IMR-90 (cell line): ENCODE measurements around the gene CIDEA. TPM values are rescaled to one million over a fixed set of nuclear protein-coding genes. Genes with fewer than 3 reads are reported as not detected.

ENCODE experiments used
- ATAC-seq: fragments of 200-7000 bp; cut with Tn5 transposase; 2 replicates; pipeline ENCODE4 v1.9.1; 2020; ENCODE audit warnings: low read depth, mild to moderate bottlenecking, moderate library complexity
- BruUV-seq: library from RNA; stranded (reverse); fragments of 400-500 nt; replicated peaks from 2 replicates; lab custom pipeline; 2021; lab: Mats Ljungman, UMichigan
- CTCF ChIA-PET: fragments of 300-600 bp; formaldehyde crosslinking; extraction: SDS; loops from one replicate; lab custom pipeline; 2021; ENCODE audit warnings: antibody characterized with exemption; lab: Yijun Ruan, JAX
- POLR2A ChIA-PET: fragments of 300-600 bp; sonication (Branson Sonifier 250); formaldehyde crosslinking; loops from one replicate; lab custom pipeline; 2022; ENCODE audit warnings: antibody characterized with exemption; ENCODE audit not compliant: unreplicated experiment; lab: Charles Lee
- DNase-seq: peaks from one replicate; pipeline ENCODE4 v3.0.0; 2013
- H2AFZ ChIP-seq: replicated peaks from 2 replicates; pipeline ENCODE3; 2013; ENCODE audit warnings: low read length, mild to moderate bottlenecking; ENCODE audit not compliant: poor library complexity
- H2AK5ac ChIP-seq: 2 replicates; pipeline ENCODE4 v1.6.1; 2013; ENCODE audit warnings: low read depth, low read length, inconsistent platforms
- H2AK9ac ChIP-seq: replicated peaks from 2 replicates; pipeline ENCODE3; 2013; ENCODE audit warnings: mild to moderate bottlenecking, low read depth, low read length, moderate library complexity; ENCODE audit not compliant: poor library complexity
- H2BK120ac ChIP-seq: 2 replicates; pipeline ENCODE4 v1.6.1; 2013; ENCODE audit warnings: low read depth, low read length, inconsistent platforms
- H2BK15ac ChIP-seq: 3 replicates; pipeline ENCODE4 v1.6.1; 2013; ENCODE audit warnings: low read depth, low read length, inconsistent platforms
- H2BK20ac ChIP-seq: 2 replicates; pipeline ENCODE4 v1.6.1; 2013; ENCODE audit warnings: low read depth, mild to moderate bottlenecking, inconsistent platforms, low read length, moderate library complexity
- H2BK5ac ChIP-seq: 2 replicates; pipeline ENCODE4 v1.6.1; 2013; ENCODE audit warnings: mild to moderate bottlenecking, low read depth, low read length, inconsistent platforms; ENCODE audit not compliant: poor library complexity, severe bottlenecking
- H3K14ac ChIP-seq: replicated peaks from 2 replicates; pipeline ENCODE4 v1.6.1; 2013; ENCODE audit warnings: low read depth, low read length, inconsistent platforms
- H3K18ac ChIP-seq: 2 replicates; pipeline ENCODE4 v1.6.1; 2013; ENCODE audit warnings: low read depth, low read length, control low read depth
- H3K23ac ChIP-seq: 2 replicates; pipeline ENCODE4 v1.6.1; 2013; ENCODE audit warnings: low read depth, low read length, inconsistent platforms
- H3K27ac ChIP-seq: 2 replicates; pipeline ENCODE4 v1.5.1; 2013; ENCODE audit warnings: mild to moderate bottlenecking, control low read depth, low read length; ENCODE audit not compliant: insufficient read depth
- H3K27me3 ChIP-seq: 2 replicates; pipeline ENCODE4 v1.6.1; 2013; ENCODE audit warnings: low read length; ENCODE audit not compliant: control insufficient read depth, insufficient read depth
- H3K36me3 ChIP-seq: 2 replicates; pipeline ENCODE4 v1.6.1; 2013; ENCODE audit warnings: low read length, mixed read lengths; ENCODE audit not compliant: control insufficient read depth, insufficient read depth
- H3K4ac ChIP-seq: 2 replicates; pipeline ENCODE4 v1.6.1; 2013; ENCODE audit warnings: low read depth, low read length, inconsistent platforms
- H3K4me1 ChIP-seq: 2 replicates; pipeline ENCODE4 v1.6.1; 2013; ENCODE audit warnings: low read length, mixed read lengths; ENCODE audit not compliant: control insufficient read depth, insufficient read depth
- H3K4me2 ChIP-seq: 2 replicates; pipeline ENCODE4 v1.6.1; 2013; ENCODE audit warnings: low read depth, mild to moderate bottlenecking, control low read depth, low read length, moderate library complexity
- H3K4me3 ChIP-seq: 2 replicates; pipeline ENCODE4 v1.5.1; 2013; ENCODE audit warnings: low read depth, mild to moderate bottlenecking, control low read depth, low read length, moderate library complexity; ENCODE audit not compliant: insufficient read depth
- H3K56ac ChIP-seq: 2 replicates; pipeline ENCODE4 v1.6.1; 2013; ENCODE audit warnings: low read length, inconsistent platforms; ENCODE audit not compliant: insufficient read depth; ENCODE audit errors: extremely low read depth
- H3K79me1 ChIP-seq, 2 experiments: 2 replicates each; pipeline ENCODE4 v1.6.1; 2013; ENCODE audit warnings: low read length in 2 of 2, inconsistent platforms in 1 of 2, low read depth in 1 of 2
- H3K9ac ChIP-seq: 2 replicates; pipeline ENCODE4 v1.6.1; 2013; ENCODE audit warnings: low read depth, low read length, control low read depth
- H3K9me1 ChIP-seq: 2 replicates; pipeline ENCODE4 v1.6.1; 2013; ENCODE audit warnings: low read length, inconsistent platforms; ENCODE audit not compliant: insufficient read depth
- H3K9me3 ChIP-seq: 2 replicates; pipeline ENCODE4 v1.6.1; 2013; ENCODE audit warnings: low read length; ENCODE audit not compliant: control insufficient read depth, insufficient read depth
- H4K20me1 ChIP-seq: 2 replicates; pipeline ENCODE4 v1.6.1; 2013; ENCODE audit warnings: low read length, inconsistent platforms; ENCODE audit not compliant: insufficient read depth
- H4K5ac ChIP-seq: 2 replicates; pipeline ENCODE4 v1.6.1; 2013; ENCODE audit warnings: mild to moderate bottlenecking, low read depth, low read length, control low read depth
- H4K8ac ChIP-seq, 2 experiments: 2 replicates each; pipeline ENCODE4 v1.6.1; 2013; ENCODE audit warnings: low read depth in 2 of 2, low read length in 2 of 2, control low read depth in 1 of 2, inconsistent platforms in 1 of 2
- H4K91ac ChIP-seq: 2 replicates; pipeline ENCODE4 v1.6.1; 2013; ENCODE audit warnings: low read depth, low read length, inconsistent platforms; ENCODE audit not compliant: insufficient read depth
- CEBPB ChIP-seq: IDR thresholded peaks from 2 replicates; pipeline ENCODE4 v1.6.1; 2012; ENCODE audit warnings: low read depth, low read length, improper control_type of control experiment
- FOS ChIP-seq: fragments of 150-350 bp; IDR thresholded peaks from 2 replicates; pipeline ENCODE4 v1.6.1; 2016; ENCODE audit warnings: low read depth, low read length
- MAFK ChIP-seq: IDR thresholded peaks from 2 replicates; pipeline ENCODE4 v1.6.1; 2012; ENCODE audit warnings: low read depth, low read length, improper control_type of control experiment
- MAZ ChIP-seq: IDR thresholded peaks from 2 replicates; pipeline ENCODE4 v1.6.1; 2012; ENCODE audit warnings: low read depth, mild to moderate bottlenecking, low read length, improper control_type of control experiment, moderate library complexity, borderline replicate concordance
- MXI1 ChIP-seq: IDR thresholded peaks from 2 replicates; pipeline ENCODE4 v1.6.1; 2012; ENCODE audit warnings: low read depth, mild to moderate bottlenecking, low read length, moderate library complexity, borderline replicate concordance
- NFE2L2 ChIP-seq: fragments of 150-350 bp; IDR thresholded peaks from 2 replicates; pipeline ENCODE4 v1.6.1; 2016; ENCODE audit warnings: low read depth, mild to moderate bottlenecking, low read length
- WGBS, 2 experiments: methylation state at CpG; one replicate each; pipeline versions ENCODE4 v1.1.5 to v1.1.7; 2013; ENCODE audit warnings: missing lambda C conversion rate in 2 of 2; ENCODE audit not compliant: insufficient read length in 1 of 2; ENCODE audit errors: extremely low coverage in 2 of 2; 5-methylcytosine and 5-hydroxymethylcytosine counted together
- dilution Hi-C: fragments of 300-500 bp; cut with HindIII; formaldehyde crosslinking; loops from one replicate; pipeline ENCODE4 v1.14.3; 2018; ENCODE audit warnings: low sequenced_read_pairs; ENCODE audit not compliant: unreplicated experiment
- in situ Hi-C: fragments of 300-500 bp; cut with MboI; formaldehyde crosslinking; loops from 3 replicates; pipeline ENCODE4 v1.14.3; 2019; ENCODE audit warnings: low sequenced_read_pairs, inconsistent platforms, mixed read lengths
- intact Hi-C: fragments of 100-400 bp; cut with micrococcal nuclease; formaldehyde crosslinking; loops from 2 replicates; pipeline ENCODE4 v1.10.0; 2022
- polyA plus RNA-seq, 3 experiments: library from polyadenylated mRNA; depleted of rRNA; stranded (reverse); fragments of >200 nt; gene quantifications; 2 replicates each; pipeline ENCODE4 v1.2.3, GENCODE V29; 2012; ENCODE audit warnings: low replicate concordance in 1 of 3
- total RNA-seq: library from RNA; depleted of rRNA; stranded (reverse); fragments of >200 nt; gene quantifications from 2 replicates; pipeline ENCODE4 v1.2.3, GENCODE V29; 2012

The CIDEA gene
- total and polyA plus RNA-seq, 2 of the 4 experiments (the other 2 are of a cell fraction): not detected

GRCh38 chr18:12307701-12308385, 53.7 kb downstream of the CIDEA start, which contains the start of gene TUBB6 (continued):
- TF ChIP-seq NFE2L2 (no peak), MAZ (peak; percentile 90)

- peak overlapping the region; percentile 72 for H3K4ac ChIP-seq
- peaks cover 18% of the 10 kb centered on the region; the same call in 1 of the 2 replicates for H3K9me1 ChIP-seq
- H4K5ac ChIP-seq: no peak overlapping the region; the same call in 1 of the 2 replicates
- H3K56ac ChIP-seq: peak overlapping the region; percentile 90
- TF ChIP-seq FOS (peak; percentile 86), CEBPB (peak; percentile 56), MAFK (no peak), MXI1 (peak; percentile 94)
- peak overlapping the region; percentile 28 for H3K18ac ChIP-seq
- intact Hi-C loops (loop anchor here (1.0 kb wide), 2 partner anchors 29 to 36 kb away; no protein-coding TSS in a partner anchor), in situ Hi-C loops (loop anchor here (5.0 kb wide), 1 partner anchor 36 kb away; no protein-coding TSS in a partner anchor), dilution Hi-C loops (no loop called here)
- H2BK5ac ChIP-seq: peak overlapping the region; percentile 84
- H2AFZ ChIP-seq: peak overlapping the region; percentile 84
- H3K4me2 ChIP-seq: peak overlapping the region; percentile 77
- H3K4me1 ChIP-seq: peaks cover 16% of the 10 kb centered on the region
- 0% methylated on average over 61 of the region's 81 CpGs; no CpG with 5 or more reads in 1 of the 2 experiments for WGBS, 2 experiments
- peaks cover 2% of the 10 kb centered on the region for H3K9me3 ChIP-seq
- peak overlapping the region; percentile 96 for H3K4me3 ChIP-seq
- H2BK15ac ChIP-seq: no peak overlapping the region
- no peak overlapping the region for H2BK20ac ChIP-seq
- BruUV-seq: no TSS peak
- peak overlapping the region; percentile 77 for H4K91ac ChIP-seq
- peak overlapping the region; percentile 67 to 72; a peak in 3 of 4 replicates for H4K8ac ChIP-seq
- H2AK5ac ChIP-seq: peak overlapping the region; percentile 77
- H3K9ac ChIP-seq: peak overlapping the region; percentile 99
- peaks cover 25% of the 10 kb centered on the region for H3K36me3 ChIP-seq
- H3K27me3 ChIP-seq: no peaks in the 10 kb centered on the region
- peak overlapping the region; percentile 97 for H3K27ac ChIP-seq
- H3K14ac ChIP-seq: peak overlapping the region; percentile 81
- H2BK120ac ChIP-seq: peak overlapping the region; percentile 30; the same call in 1 of the 2 replicates
- H2AK9ac ChIP-seq: peak overlapping the region; percentile 94
- H4K20me1 ChIP-seq: peaks cover 40% of the 10 kb centered on the region
- CTCF ChIA-PET: interaction anchor here (2.4 kb wide), 1 partner anchor 37 kb away, joined by 9 read pairs; no protein-coding TSS in a partner anchor
- POLR2A ChIA-PET: no interaction called here
- peaks cover 18 to 50% of the 10 kb centered on the region in 2 experiments; a peak in 3 of 4 replicates for H3K79me1 ChIP-seq
- peak; percentile 50 for ATAC-seq
- DNase-seq: peak; percentile 88
- H3K23ac ChIP-seq: peak overlapping the region; percentile 79
Observed at GRCh38 chr18:12308386-12309100, 54.4 kb downstream of the CIDEA start.
